ENCODE measurements around the gene C1QB.

DNA sequence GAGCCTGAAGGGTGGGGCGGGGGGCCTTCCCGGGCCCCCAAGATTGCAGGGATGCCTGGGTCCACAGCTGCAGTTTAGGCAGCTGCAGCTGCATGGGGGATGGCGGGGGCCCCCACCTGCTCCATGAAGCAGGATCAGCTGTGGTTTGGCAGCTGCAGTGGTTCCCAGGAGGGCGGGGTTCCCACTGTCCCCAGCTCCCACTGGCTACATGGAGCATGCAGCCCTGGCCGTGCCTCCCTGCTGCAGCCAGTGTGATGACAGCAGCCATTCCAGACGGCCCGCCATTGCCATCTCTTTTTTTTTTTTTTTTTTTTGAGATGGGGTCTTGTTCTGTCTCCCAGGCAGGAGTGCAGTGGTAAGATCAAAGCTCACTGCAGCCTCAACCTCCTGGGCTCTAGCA is 17.6 kb upstream of the C1QB start:
- TF ChIP-seq CTCF (IDR thresholded peaks at IDR 0.05; ENCODE audit: insufficient read depth, low read length) (no peak), POLR2AphosphoS5 (IDR thresholded peaks at IDR 0.05; ENCODE audit: low read depth) (no peak)

Data from HL-60 (cell line).